Brain microvascular endothelial cell (primary cell): ENCODE results near the gene SLC35C1.

Experiments used
- DNase-seq: peaks from one replicate; pipeline ENCODE4 v3.0.0-alpha.2; 2020
- H3K27ac ChIP-seq: fragments of 250-450 bp; sonication (Bioruptor Pico); 2 replicates; pipeline ENCODE4 v1.5.1; 2020; ENCODE audit warnings: mild to moderate bottlenecking, moderate library complexity
- H3K27me3 ChIP-seq: fragments of 250-450 bp; sonication (Bioruptor Pico); replicated peaks from 2 replicates; pipeline ENCODE4 v1.5.1; 2020; ENCODE audit warnings: mild to moderate bottlenecking
- H3K36me3 ChIP-seq: fragments of 250-450 bp; sonication (Bioruptor Pico); replicated peaks from 2 replicates; pipeline ENCODE4 v1.5.1; 2020; ENCODE audit warnings: mild to moderate bottlenecking
- H3K4me3 ChIP-seq: 2 replicates; pipeline ENCODE4 v1.5.1; 2011; ENCODE audit warnings: low read depth, mild to moderate bottlenecking, control low read depth, low read length, moderate library complexity
- in situ Hi-C: cut with HindIII; loops from 2 replicates; pipeline ENCODE4 v1.10.0; 2017; ENCODE audit warnings: low sequenced_read_pairs, low pct_ligation_motif_present
- TF ChIP-seq, protein P1 (sequence below): IDR thresholded peaks from 2 replicates; pipeline ENCODE4 v1.5.1; 2011; ENCODE audit warnings: low read depth, mild to moderate bottlenecking, moderate library complexity, low read length, control low read depth, inconsistent platforms; ENCODE audit errors: missing control alignments

Gene SLC35C1

DNA sequence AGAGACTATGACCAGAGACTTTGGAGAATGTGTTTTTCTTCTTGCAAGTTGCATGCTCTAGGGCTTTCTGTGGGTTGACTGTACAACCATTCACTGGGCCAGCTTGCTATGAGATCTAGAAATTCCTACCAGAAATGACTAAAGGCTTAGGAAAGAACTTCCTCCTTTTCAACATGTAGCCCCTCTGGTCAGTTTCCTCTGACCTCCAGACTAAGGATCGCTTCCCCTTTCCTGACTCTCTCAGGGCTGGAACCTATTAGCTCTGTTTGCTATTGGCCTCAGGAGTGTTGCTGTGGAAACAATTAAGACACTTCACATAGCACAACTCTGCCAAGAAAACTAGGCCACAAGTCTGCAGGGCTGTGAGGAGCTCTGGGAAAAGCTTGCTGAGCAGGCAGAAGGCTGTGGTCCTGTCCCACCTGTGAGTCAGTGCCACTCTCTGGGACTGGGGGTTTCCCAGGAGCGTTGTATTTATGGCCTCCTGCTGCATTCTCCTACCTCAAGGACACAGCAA is 53.1 kb downstream of the SLC35C1 start:
- in situ Hi-C loops, result no loop called here
- Histone ChIP-seq H3K27ac (no peak overlapping the region), H3K27me3 (no peaks in the 10 kb centered on the region), H3K36me3 (peaks cover 20% of the 10 kb centered on the region), H3K4me3 (no peak overlapping the region)
- TF ChIP-seq, protein P1, sequence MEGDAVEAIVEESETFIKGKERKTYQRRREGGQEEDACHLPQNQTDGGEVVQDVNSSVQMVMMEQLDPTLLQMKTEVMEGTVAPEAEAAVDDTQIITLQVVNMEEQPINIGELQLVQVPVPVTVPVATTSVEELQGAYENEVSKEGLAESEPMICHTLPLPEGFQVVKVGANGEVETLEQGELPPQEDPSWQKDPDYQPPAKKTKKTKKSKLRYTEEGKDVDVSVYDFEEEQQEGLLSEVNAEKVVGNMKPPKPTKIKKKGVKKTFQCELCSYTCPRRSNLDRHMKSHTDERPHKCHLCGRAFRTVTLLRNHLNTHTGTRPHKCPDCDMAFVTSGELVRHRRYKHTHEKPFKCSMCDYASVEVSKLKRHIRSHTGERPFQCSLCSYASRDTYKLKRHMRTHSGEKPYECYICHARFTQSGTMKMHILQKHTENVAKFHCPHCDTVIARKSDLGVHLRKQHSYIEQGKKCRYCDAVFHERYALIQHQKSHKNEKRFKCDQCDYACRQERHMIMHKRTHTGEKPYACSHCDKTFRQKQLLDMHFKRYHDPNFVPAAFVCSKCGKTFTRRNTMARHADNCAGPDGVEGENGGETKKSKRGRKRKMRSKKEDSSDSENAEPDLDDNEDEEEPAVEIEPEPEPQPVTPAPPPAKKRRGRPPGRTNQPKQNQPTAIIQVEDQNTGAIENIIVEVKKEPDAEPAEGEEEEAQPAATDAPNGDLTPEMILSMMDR, result no peak
- DNase-seq, result peak; percentile 56

DNA sequence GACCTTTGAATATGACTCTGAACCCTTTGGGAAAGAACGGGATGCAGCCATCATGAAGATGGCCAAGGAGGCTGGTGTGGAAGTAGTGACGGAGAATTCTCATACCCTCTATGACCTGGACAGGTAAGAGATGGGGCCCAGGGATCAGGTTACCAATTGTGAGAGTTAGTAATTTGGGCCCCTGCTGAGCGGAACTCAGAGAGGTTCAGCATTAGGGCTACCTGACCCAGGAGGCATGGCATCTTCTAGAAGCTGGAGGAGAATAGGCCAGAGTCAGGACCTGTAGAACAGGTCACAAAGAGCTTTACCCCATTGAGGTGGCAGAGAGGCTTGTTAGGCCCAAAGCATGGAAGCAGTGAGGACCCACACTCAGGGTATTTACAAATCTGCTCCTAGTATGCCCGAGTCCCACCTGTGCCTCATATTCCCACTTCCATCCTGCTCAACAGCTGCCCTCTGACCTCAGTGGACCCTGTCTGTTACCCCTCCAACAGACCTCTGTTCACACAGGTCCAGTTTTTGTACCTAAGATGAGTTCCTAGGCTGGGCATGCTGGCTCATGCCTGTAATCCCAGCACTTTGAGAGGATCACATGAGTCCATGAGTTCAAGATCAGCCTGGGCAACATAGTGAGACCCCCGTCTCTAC is 53.9 kb downstream of the SLC35C1 start:
- Histone ChIP-seq H3K27ac (no peak overlapping the region), H3K4me3 (no peak overlapping the region), H3K27me3 (no peaks in the 10 kb centered on the region), H3K36me3 (peaks cover 23% of the 10 kb centered on the region)
- TF ChIP-seq, protein P1, result no peak
- DNase-seq, result no peak
- in situ Hi-C loops, result no loop called here

DNA sequence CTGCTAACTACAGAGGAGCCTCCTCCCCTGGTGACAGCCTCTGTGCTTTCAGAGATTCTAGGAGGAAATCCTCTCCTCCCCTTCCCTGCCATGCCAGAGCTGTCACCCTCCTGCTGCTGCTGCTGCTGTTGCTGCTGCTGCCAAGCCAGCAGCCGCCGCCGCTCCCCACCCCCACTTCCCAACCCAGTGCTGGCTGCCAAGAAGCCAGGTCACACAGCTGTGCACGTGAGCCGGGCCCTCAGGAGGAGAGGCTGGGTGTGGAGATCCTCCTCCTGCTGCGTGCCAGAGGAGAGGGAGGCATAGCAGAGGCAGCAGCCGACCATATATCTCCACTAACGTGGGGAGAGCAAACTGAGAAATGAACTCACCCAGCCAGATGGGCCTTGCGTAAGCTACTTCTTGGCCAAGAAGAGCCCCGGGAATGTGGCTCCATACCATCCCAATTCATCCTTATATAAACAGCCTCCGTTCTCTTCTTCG is 54.8 kb downstream of the SLC35C1 start:
- in situ Hi-C loops, result no loop called here
- H3K27me3 ChIP-seq, result no peaks in the 10 kb centered on the region
- peak overlapping the region; percentile 43 for H3K27ac ChIP-seq
- H3K36me3 ChIP-seq, result peaks cover 24% of the 10 kb centered on the region
- DNase-seq, result peak; percentile 77
- TF ChIP-seq, protein P1, result no peak
- no peak overlapping the region for H3K4me3 ChIP-seq

DNA sequence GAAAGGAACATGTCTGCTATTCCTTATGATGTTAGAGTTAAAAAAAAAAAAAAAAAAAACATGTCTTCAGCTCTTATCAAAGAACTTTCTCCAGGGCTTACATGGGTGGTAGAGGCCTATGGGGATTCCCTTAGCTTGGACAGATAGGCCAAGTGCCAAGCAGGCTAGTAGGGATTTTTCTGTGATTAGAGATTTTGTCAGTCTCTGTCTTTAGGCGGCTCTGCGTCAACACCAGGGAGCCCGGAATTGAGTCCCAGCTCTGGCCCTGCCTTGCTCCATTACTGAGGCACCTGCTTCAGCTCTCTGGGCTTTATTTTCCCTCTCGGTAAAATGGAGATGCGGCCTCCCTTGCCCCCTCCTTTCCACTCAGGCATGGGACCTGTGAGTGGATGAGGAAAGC is 55.4 kb downstream of the SLC35C1 start:
- no peak overlapping the region for H3K27ac ChIP-seq
- no peak overlapping the region for H3K4me3 ChIP-seq
- TF ChIP-seq, protein P1, result no peak
- H3K27me3 ChIP-seq, result no peaks in the 10 kb centered on the region
- no peak for DNase-seq
- in situ Hi-C loops, result no loop called here
- H3K36me3 ChIP-seq, result peaks cover 24% of the 10 kb centered on the region

DNA sequence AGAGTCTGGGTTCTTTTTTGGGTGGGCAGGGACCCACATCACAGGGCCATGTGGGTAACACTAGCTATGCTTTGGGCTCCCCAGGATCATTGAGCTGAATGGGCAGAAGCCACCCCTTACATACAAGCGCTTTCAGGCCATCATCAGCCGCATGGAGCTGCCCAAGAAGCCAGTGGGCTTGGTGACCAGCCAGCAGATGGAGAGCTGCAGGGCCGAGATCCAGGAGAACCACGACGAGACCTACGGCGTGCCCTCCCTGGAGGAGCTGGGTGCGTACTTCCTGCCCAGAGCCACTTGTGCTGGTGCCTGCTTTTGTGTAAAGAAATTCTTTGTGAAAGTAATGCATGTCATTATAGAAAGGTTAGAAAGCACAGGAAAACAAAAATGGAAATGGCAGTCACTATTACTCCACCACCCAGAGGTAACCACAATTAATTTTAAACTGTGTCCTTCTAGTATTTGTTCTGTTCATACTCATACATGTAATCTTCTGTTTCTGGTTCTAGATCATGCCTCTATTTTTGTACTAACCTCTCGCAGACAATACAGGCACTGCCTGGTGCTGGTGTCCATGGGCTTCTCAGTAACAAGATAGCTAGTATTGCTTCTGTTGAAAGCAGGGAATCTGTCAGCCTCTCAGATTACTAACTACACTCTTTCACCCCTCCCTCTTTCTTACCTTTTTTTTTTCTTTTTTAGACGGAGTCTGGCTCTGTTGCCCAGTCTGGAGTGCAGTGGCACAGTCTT is 56.0 kb downstream of the SLC35C1 start:
- H3K4me3 ChIP-seq, result no peak overlapping the region
- peaks cover 24% of the 10 kb centered on the region for H3K36me3 ChIP-seq
- TF ChIP-seq, protein P1, result no peak
- no peaks in the 10 kb centered on the region for H3K27me3 ChIP-seq
- DNase-seq, result no peak
- H3K27ac ChIP-seq, result no peak overlapping the region
- in situ Hi-C loops, result no loop called here
